Left cardiac atrium (tissue), 4 donors: Measurements from ENCODE around the gene ARMC7. TPM values are rescaled to one million over a fixed set of nuclear protein-coding genes. Genes with fewer than 3 reads are reported as not detected.
"Not testable (repeated sequence)": the region's sequence is repeated elsewhere in the genome, so short reads cannot be mapped to it uniquely, and the experiment has no call there.

ENCODE experiments used
- ATAC-seq, 2 donors: fragments of 200-7000 bp; cut with Tn5 transposase; one replicate each; pipeline ENCODE4 v1.9.1; 2020; ENCODE audit warnings: mild to moderate bottlenecking in 2 of 2, moderate library complexity in 2 of 2
- DNase-seq: peaks from one replicate; pipeline ENCODE4 v3.0.0-alpha.2; 2020
- intact Hi-C, 2 donors: fragments of 100-400 bp; cut with DNase I; formaldehyde crosslinking; loops; one replicate each; pipeline versions ENCODE4 v1.14.1 to v1.15.1; 2022 to 2023
- total RNA-seq, 2 donors: library from RNA; stranded (reverse); fragmentation: NEBNext Ultra II Directional; extraction: Animal tissue kit (Norgen Biotek cat#: 25700); gene quantifications; one replicate each; pipeline ENCODE4 v1.2.1, GENCODE V29; 2021
- donor health status: DM: no; HTN: yes; CAD: no.
- donor health status: DM: no; HTN: yes; CAD: no; lungs with severe emphysema.
- donor health status: DM: yes; HTN: yes; CAD: no.
- donor health status: Dilated cardiomyopathy.

Gene ARMC7
- total RNA-seq, 2 donors from 2014 or later: 5.8 to 6.7 TPM

DNA sequence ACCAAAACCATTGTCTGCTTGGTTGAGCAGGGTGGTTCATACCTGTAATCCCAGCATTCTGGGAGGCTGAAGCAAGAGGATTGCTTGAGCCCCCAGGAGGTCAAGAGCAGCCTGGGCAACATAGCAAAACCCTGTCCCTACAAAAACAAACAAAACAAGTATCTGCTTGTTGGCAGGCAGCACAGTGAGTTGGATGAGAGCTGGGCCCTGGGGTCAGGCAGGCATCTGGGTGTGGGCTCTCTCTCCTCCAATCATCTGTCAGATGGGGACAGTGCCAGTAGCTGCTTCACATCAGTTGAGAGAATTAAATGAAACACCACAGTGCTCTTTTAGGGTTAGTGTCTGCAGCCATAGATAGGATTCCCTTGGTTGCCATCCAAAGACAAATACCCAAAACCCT, 5.8 kb downstream of the ARMC7 start:
- ATAC-seq (no peak), DNase-seq (no peak)
- intact Hi-C loops: loop anchor here (2.0 to 10.0 kb wide), 2 partner anchors 59 to 85 kb away; no protein-coding TSS in a partner anchor

DNA sequence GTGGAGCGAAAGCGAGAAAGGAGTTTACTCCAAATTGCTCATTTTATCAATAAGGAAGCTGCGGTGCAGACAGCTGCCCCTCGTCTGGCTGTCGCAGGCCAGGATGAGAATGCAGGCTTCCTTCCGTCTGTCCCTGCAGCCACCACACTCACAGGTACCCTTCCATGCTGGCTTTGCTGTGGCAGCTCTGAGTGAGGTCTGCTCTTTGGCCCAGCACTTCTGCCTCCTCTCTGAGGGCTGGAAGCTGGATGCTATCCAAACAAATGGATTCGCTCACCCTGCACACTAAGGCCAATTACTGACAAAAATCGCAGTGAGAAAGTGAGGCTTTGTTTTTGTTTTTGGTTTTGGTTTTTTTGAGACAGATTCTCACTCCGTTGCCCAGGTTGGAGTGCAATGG, 7.0 kb downstream of the ARMC7 start:
- ATAC-seq: no peak
- no peak for DNase-seq
- intact Hi-C loops: loop anchor here (10.0 kb wide), 1 partner anchor 58 kb away; no protein-coding TSS in a partner anchor

DNA sequence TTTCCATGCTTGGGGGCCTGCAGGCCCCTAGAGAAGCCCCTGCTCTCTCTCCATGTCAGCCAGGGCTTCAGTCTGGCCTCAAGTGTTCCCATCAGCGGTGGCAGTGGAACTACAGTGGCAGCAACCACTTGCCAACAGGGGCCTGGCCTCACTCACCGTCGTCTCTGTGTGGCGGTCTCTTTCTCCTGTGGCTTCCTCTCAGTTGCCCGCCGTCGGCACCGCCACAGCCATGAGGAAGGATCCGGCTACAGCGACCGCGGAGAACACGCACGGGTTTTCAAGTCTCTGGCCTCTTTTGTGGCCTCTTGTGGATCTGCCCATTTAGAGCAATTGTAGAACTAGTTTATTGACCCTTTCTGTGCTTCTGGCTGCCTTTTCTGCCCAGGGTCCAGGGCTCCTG, 8.5 kb downstream of the ARMC7 start:
- DNase-seq (no peak), ATAC-seq (no peak)
- intact Hi-C loops: loop anchor here (10.0 kb wide), 1 partner anchor 56 kb away; no protein-coding TSS in a partner anchor

DNA sequence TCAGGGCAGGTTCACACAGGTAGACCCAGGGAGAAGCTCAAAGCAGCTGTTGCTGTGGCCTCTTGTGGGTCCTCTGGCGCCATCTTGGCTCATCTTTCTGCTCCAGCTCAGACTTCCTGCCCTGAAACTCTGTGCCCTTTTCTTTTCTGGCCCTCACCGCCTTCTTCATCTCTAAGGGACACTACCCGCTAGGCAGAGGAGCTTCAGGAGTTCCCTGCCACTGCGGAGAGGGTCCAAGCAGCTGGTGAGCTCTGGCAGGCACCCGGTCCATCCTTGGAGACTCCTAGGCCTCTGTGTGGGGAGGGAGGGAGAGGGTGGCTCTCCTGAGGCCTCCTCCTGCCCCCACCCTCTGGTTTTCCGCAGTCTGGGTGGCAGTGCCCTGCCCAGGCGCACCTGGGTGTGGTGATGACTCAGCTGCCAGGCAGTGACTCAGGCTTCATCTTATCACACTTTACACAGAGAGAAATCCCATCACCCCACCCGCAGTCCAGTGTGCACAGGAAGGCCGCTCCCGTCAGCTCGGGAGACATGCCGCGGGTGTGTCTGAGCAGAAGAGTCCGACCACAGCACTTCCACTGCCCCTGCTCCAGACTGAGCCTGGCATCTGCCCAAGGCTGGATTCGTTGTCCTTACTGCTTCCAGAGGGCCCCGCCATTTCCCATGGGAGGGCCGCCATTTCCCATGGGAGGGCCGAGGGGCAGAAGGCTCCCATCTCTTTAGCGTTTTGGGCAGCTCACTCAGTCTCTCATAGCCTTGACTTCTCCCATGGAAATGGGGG, 14.5 kb downstream of the ARMC7 start:
- intact Hi-C loops: no loop called here
- DNase-seq (peak; percentile 88), ATAC-seq (peak; percentile 88 to 97)

DNA sequence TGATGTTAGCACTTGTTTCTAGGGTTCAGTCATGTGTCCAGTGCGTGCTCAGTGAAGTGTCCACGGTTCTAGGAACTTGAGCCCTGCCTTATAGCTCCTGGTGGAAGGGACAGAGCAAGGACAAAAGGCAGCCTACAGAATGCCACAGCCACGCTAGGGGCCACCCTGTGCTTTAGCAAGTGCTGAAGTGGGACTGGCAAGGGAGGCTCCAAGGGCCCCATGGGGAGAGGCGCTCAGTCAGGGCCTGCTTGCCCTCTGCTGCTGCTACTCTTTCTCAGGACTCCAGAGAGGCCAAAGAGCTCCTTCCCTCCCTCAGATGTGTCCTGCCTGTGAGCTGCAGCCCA, 15.0 kb downstream of the ARMC7 start:
- ATAC-seq (peak; percentile 2 to 6), DNase-seq (no peak)
- intact Hi-C loops: no loop called here

DNA sequence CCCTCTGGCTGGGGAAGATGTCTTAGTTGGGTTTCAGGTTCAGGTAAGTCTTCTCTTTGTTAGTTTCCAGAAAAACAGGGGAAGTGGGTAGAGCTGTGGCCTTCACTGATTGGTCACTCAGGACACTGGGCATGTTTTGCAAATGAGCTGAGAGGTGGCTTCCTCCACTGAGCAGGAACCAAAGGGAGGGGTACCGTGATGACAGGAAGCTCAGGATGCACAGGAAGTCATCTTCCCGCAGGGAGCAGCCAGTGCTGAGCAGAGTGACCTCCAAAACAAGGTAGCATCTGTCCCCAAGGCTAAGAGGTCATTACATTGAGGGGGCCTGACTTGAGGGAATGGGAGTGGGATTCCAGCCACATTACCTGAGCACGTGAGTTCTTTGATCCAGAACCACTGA, 16.2 kb downstream of the ARMC7 start:
- ATAC-seq: no peak
- intact Hi-C loops: no loop called here
- no peak for DNase-seq

DNA sequence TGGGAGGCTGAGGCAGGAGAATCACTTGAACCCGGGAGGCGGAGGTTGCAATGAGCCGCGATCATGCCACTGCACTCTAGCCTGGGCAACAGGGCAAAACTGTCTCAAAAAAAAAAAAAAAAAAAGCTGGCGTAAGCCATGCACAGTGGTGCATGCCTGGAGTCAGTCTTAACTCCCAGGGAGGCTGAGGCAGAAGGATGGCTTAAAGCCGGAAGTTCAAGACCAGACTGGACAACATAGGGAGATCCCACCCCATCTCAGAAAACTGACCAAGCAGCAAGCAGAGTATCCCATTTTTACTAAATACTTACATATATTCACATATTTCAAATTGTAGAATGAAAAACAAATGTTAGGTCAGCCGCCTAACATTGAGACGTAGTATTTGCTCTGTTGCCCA, 17.2 kb downstream of the ARMC7 start:
- ATAC-seq (no peak), DNase-seq (no peak)
- intact Hi-C loops: no loop called here

DNA sequence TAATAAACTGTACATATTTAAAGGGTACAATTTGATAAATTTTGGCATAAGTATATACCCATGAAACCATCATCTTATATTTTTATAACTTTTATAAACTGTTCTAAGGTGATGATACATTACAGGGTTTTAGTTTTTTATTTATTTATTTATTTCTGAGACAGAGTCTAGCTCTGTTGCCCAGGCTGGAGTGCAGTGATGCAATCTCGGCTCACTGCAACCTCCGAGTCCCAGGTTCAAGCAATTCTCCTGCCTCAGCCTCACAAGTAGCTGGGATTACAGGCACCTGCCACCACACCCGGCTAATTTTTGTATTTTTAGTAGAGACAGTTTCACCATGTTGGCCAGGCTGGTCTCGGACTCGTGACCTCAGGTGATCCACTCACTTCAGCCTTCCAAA, 18.2 kb downstream of the ARMC7 start:
- not testable (repeated sequence) for ATAC-seq, DNase-seq

DNA sequence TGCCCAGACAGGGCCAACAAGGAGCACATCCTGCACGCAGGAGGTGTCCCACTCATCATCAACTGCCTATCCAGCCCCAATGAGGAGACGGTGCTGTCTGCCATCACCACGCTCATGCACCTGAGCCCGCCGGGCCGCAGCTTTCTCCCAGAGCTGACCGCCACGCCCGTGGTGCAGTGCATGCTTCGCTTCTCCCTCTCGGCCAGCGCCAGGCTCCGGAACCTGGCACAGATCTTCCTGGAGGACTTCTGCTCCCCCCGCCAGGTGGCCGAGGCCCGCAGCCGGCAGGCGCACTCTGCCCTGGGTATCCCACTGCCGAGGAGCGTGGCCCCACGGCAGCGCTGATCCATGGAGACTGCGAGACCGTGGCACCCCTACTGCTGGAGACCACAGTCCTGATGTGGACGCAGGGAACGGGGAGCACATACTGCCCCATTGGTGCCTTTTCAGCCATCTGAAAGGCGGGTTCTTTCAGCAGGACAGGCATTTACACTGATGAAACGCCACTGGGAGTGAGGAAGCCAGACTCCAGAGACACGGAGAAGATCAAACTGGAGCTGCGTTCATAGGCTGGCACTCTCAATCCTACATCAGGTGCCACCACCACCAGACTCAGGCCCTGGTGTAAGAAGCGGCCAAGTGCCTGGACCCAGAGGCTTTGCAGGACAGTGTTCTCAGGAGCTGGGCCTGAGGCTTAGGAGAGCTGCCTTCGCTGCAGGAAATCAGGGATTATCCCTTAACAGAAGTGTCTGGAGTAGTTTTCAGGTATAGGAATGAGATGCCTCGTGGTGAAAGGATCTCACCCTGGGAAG, 19.1 kb downstream of the ARMC7 start:
- no peak for ATAC-seq
- intact Hi-C loops: no loop called here
- DNase-seq: no peak

More for the DNA sequence above, 18.2 kb downstream of the ARMC7 start:
- intact Hi-C loops: not testable (repeated sequence)

DNA sequence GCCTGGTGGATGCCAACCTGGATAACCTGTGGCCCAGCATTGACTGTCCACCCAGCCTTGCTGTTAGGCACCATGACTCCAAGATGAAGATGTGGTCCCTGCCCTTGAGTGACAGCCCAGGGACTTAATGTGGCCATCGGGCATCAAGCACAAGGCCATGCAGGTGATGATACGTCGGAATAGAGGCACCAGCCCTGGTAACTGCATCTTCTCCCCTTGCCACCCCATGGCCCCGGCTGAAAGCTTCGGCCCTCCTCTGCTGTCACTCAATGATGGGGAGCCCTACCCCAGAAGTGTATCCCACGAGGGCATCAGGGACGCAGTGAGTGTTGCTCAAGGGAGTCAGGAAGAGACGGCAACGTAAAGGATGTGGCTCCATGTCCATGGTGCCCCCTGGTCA, 19.8 kb downstream of the ARMC7 start:
- ATAC-seq (no peak), DNase-seq (no peak)
- intact Hi-C loops: no loop called here

DNA sequence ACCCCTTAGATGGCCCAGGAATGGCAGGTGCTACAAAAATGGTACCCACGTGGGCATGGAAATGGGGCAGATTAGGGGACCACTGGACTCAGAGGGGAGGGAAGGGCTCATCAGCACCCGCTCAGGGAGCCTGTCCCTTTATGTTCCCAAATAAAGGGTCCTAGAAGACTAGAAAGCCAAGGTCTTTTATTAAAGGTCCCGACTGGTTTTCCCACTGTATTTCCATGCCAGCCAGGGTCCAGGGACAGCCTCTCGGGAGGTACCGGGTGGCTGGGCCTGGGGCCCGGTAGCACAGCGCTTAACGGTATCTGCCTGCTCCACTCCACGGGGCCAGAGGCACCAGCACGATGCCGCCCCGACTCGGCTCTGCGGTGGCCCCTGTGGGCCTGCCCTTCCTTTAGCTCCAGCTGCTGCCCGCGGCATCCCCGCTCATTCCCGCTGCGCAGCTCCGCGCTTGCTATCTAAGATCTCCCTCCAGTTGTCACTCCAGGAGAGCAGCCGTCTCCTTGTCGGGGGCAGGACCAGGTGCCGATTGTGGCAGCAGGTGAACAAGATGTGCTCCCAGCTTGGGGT, 20.4 kb downstream of the ARMC7 start:
- ATAC-seq (no peak), DNase-seq (no peak)
- intact Hi-C loops: no loop called here

DNA sequence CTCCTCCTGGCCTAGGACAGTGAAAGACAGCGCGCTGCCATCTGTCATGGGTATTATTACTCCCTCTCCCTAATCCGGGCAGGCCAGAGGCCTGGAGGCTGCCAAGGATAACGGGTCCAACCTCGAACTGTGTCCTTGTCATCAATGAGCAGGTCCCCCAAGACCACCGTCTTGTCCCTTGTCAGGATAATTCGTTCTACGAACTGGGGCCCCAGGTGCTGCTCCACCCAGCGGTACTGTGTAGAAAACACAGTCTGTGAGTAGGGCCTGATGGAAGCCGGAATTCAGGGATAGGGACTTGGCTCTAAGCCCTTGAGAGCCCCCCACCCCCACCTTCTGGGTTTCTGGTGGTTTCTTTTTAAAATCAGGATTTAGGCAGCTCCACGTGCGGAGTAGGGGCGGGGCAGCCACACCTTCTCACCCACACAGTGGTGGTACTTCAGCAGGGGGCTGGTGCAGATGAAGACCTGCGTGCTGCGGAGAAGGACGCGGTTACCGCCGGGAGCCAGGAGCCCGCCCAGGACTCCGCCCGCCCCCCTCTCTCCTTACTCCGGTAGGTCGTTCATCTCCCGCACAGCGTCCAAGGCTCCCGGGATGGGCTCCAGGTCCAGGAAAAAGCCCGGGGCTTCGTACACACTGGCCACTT, 21.0 kb downstream of the ARMC7 start:
- peak; percentile 47 to 65 for ATAC-seq
- peak; percentile 56 for DNase-seq
- intact Hi-C loops: no loop called here

DNA sequence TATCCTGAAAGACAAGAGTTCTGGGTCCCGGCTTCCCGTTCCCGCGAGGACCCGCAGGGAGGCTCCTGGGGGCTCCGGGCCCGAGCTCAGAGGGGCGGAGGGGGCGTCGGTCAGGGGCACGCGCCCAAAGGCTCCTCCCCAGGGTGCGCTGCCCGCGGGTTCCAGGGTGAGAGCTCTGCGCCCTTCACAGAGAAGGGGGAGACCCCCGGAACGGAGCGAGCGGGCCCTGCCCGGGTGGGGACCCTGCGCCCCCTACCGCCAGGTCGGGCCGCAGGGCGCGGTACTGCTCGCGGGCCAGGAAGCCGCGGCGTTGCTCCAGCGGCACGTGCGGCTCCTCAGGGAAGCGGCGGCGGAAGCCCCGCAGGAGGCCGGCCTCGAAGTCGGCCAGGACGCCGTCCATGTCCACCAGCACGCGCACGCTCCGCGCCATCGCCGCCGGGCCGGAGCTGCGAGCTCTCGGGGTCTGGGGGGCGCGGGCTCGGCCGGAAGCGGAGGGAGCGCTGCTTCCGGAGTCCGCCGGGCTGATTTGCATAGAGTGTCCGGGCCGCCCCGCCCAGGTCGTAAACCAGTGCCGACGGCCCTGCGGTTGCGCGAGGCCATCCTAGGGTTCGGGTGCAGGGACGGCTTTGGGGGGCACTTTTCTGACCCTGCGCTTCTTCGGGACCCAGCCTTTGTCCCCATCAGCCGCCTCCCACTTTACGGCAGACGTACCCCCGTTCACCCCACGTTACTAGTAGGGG, 21.7 kb downstream of the ARMC7 start, which contains the start of gene NT5C:
NT5C (minus strand) TSS at position 465 of the 740 bp plus-strand sequence; CDS start at position 430, 35 bp downstream.
- peak; percentile 94 to 96 for ATAC-seq
- intact Hi-C loops: no loop called here
- DNase-seq: peak; percentile 87

DNA sequence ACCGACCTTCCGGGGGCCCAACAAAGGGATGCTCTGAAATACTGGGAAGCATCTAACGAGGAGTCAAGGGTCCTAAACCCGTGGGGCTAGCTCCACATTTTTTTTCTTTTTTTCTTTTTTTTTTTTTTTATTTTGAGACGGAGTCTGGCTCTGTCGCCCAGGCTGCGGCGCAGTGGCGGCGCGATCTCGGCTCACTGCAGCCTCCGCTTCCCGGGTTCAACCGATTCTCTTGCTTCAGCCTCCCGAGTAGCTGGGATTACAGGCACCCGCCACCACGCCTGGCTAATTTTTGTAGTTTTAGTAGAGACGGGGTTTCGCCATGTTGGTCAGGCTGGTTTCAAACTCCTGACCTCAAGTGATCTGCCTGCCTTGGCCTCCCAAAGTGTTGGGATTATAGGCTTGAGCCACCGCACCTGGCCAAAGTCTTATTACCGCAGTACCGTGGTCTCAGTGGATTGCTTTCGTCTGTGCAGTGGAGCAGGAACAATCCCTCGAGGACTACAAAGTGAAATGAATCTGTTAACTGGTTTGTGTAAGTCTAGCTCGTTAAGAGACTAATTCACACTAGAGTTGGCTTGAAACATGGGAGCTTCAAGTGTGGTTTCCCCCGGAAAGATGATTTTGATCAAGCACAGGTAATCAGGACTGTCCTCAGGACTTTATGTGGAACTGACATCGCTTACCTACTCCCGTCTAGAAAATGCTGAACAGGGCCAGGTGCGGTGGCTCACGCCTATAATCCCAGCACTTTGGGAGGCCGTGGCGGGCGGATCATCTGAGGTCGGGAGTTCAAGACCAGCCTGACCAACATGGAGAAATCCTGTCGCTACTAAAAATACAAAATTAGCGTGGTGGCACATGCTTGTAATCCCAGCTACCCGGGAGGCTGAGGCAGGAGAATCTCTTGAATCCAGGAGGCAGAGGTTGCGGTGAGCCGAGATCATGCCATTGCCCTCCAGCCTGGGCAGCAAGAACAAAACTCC, 22.5 kb downstream of the ARMC7 start:
- intact Hi-C loops, ATAC-seq, DNase-seq: not testable (repeated sequence)

DNA sequence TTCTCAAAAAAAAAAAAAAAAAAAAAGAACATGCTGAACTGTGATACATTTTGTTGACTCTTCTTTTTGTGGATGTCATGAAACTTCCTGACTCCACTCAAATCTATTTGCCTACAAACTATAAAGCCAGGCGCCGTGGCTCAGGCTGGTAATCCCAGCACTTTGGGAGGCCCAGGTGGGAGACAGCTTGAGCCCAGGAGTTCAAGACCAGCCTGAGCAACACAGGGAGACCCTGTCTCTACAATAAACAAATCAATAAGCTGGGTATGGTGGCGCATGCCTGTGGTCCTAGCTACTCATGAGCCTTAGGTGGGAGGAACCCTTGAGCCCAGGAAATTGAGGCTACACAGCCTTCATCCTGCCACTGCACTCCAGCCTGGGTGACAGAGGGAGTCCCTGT, 23.2 kb downstream of the ARMC7 start:
- DNase-seq (no peak), ATAC-seq (no peak)
- intact Hi-C loops: no loop called here

DNA sequence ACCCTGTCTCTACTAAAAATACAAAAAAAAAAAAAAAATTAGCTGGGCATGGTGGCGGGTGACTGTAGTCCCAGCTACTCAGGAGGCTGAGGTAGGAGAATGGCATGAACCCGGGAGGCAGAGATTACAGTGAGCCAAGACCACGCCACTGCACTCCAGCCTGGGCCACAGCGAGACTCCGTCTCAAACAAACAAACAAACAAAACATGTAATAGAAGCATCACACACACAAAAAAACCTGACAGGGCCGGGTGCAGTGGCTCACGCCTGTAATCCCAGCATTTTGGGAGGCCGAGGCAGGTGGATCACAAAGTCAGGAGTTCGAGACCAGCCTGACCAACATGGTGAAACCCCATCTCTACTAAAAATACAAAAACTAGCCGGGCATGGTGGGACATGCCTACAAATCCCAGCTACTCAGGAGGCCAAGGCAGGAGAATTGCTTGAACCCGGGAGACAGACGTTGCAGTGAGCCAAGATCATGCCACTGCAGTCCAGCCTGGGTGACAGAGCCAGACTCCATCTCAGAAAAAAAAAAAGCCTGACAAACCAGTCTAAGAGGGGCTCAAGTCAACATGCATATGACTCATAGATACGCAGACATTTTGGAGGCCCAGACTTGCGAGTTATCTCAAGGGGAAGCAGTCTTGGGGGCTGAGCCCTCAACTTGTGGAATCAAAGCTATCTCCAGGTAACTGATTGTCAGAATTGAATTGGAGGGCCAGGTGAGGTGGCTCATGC, 24.0 kb downstream of the ARMC7 start:
- DNase-seq, intact Hi-C loops, ATAC-seq: not testable (repeated sequence)

DNA sequence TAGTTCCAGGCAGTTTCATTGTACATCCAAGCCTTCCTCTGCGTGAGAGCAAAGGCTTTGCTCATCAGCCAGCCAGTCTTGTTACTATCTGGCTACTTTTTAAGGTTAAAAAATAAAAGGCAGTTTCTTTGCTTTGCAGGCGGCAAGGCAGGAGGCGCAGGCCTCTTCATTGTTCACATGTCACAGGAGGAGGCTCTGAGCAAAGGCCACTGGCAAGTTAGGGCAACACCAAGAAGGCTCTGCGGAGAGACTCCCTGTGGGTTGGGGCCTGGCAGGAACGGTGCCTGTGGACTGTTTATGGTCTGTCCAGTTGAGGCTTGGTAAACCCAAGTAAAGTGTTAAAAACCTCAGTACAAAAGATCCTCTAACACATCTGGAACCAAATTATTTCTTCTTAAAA, 25.7 kb downstream of the ARMC7 start:
- no peak for ATAC-seq
- intact Hi-C loops: no loop called here
- DNase-seq: no peak
